Pulmonary artery endothelial cell (primary cell): ENCODE data around the gene MEGF9. TPM values are rescaled to one million over a fixed set of nuclear protein-coding genes. Genes with fewer than 3 reads are reported as not detected.
"Not testable (repeated sequence)": the region's sequence is repeated elsewhere in the genome, so short reads cannot be mapped to it uniquely, and the experiment has no call there.

Experiments used
- DNase-seq: peaks from one replicate; pipeline ENCODE4 v3.0.0-alpha.2; 2011; ENCODE audit warnings: low read depth, low spot score
- total RNA-seq: library from RNA; depleted of rRNA; stranded (reverse); fragments of >200 nt; gene quantifications from 2 replicates; pipeline ENCODE4 v1.2.3, GENCODE V29; 2014

The MEGF9 gene
- total RNA-seq, 1 donor from 2014 or later: 16.5 TPM

- no peak for DNase-seq
These were observed 54.6 kb downstream of the MEGF9 start for GRCh38 chr9:120659676-120660075.

DNA sequence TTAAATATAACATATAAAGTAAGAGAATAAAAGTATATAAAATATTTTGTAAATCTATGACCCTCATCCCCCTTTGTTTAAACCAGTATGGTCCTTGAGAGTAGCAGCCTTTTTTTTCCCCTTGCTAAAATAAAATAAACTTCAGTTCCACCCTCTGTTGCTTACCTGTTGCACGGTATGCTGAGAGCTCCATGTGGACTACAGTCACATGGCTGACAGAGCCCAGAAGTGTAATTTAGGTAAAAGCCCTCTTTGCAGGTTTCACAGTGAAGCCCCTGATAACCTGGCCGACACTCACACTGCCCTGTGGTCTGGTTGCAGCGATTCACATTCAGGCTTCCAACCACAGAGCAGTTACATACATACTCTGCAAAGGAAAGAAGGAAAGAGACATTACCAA lies 55.1 kb downstream of the MEGF9 start:
- DNase-seq: no peak

DNA sequence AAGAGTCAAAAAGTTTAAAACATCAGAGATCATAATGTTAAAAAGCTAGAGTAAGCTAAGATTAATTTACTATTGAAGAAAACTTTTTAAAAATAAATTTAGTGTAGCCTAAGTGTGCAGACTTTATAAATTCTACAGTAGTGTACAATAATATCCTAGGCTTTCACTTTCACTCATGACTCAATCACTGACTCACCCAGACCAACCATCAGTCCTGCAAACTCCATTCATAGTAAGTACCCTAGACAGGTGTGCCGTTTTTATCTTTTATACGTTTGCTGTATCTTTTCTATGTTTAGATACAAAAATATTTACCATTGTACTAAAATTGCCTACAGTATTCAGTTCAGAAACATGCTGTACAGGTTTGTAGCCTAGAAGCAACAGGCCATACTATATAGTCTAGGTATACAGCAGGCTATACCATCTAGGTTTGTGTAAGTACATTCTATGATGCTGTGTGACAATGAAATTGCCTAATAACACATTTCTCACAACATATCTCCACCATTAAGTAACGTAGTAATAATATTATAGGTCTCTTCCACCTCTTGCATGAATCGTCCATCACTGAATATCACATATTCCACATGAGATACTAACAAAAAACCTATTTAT lies 59.2 kb downstream of the MEGF9 start:
- DNase-seq: no peak

DNA sequence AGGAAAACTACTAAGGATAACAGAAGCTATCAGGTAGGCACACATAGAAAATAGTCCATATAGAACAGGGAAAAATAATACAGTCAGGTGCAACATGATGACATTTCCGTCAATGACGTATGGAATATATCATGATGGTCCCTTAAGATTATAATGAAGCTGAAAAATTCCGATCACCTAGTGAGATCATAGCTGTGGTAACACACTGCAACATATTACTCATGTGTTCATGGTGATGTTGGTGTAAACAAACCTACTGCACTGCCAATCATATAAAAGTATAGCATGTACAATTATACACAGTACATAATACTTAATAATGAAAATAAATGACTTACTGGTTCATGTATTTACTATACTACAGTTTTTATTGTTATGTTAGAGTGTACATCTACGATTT lies 60.0 kb downstream of the MEGF9 start:
- DNase-seq: no peak

- DNase-seq: no peak
These were observed 60.5 kb downstream of the MEGF9 start for GRCh38 chr9:120653762-120654161.

DNA sequence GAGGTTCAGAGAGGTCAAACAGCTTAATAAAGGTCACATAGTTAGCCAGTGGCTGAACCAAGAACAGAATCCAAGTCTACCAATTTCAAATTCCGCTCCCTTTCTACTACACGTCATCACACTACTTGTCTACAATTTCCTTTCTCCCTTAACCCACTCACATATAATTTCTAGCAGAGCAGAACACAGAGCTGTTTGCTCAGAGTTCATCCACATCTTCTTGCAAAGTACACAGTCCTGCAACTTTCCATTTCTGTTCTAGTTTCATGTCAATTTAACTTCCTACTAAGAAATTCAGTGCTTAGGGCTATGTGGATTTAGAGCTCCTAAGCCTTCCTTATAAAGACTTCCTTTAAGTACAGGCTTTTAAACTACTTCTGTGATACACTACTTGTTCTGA lies 61.3 kb downstream of the MEGF9 start:
- no peak for DNase-seq

- no peak for DNase-seq
These were observed 63.9 kb downstream of the MEGF9 start for GRCh38 chr9:120650352-120650751.

DNA sequence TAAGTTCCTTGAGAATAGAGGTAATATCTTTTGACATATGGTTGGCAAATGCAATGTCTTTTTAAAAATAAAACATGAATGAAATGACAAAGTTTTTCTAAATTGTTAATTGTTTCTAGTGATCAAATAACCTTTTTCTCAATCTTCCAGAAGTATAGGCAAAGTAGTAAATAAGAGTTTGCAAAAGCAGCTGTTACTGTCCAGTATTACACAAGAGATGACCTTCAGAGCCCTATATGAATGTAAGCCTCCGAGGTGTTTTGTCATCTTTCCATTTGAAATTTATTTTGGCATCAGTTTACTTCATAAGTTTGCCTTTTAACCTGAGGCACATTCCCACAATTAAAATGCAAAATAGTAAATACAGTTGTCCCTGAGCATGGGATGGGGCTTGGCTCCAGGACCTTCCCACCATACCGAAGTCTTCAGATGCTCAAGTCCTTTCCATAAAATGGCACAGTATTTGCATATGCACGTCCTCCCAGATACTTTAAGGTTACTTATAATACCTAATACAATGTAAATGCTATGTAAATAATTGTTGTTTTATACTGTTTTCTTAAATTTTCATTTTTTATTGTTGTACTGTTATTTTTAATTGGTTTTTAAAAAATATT lies 65.6 kb downstream of the MEGF9 start:
- DNase-seq: no peak

- DNase-seq: no peak
These were observed 67.3 kb downstream of the MEGF9 start for GRCh38 chr9:120646948-120647347.

GRCh38 chr9:120645760-120646159 lies 68.5 kb downstream of the MEGF9 start:
- no peak for DNase-seq

DNA sequence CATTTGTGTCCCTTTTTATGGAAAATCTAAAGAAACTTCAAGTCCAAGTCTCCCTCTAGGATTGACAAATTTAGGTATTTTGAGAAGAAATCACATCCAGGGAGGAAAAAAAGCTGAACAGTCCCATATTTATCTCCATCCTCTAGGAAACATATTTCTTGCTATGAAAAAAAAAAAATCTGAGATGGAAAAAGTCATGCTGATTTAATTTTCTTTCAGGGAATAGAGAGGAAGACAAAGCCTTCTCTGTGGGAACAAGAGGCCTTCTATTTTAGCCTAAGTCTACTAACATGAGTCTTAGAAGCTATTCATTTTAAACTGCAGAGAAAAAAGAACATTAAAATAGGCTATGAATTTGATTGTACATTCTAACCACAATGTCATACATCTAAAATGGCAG lies 71.2 kb downstream of the MEGF9 start:
- DNase-seq: no peak

GRCh38 chr9:120642129-120642770 lies 72.0 kb downstream of the MEGF9 start:
- no peak for DNase-seq

DNA sequence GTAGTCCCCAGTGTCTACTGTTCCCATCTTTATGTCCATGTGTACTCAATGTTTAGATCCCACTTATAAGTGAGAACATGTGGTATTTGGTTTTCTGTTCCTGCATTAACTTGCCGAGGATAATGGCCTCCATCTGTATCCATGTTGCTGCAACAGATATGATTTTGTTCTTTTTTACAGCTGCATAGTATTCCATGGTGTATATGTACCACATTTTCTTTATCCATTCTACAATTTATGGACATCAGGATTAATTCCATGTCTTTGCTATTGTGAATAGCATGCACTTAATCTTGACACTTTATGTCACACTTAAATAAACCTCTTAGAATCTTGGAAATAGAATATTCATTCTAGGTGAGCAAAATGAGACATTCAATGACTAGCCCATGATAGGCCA lies 73.4 kb downstream of the MEGF9 start:
- not testable (repeated sequence) for DNase-seq

DNA sequence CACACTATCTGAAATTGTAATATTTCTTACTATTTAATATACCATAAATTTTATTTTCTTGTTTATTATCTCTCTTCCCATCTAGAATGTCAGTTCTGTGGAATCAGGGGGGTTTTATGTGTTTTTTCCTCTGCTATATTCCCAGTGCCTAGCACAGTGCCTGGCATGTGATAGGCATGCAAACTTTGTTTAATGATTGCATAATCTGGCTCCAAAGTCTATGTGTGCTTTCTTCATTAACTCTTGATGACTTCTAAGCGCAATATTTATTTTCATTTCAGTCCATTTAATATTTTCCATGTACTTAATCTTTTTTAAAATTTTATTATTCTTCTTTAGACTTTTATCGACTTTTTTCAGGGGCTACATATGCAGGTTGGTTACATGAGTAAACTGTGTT lies 73.9 kb downstream of the MEGF9 start:
- no peak for DNase-seq

DNA sequence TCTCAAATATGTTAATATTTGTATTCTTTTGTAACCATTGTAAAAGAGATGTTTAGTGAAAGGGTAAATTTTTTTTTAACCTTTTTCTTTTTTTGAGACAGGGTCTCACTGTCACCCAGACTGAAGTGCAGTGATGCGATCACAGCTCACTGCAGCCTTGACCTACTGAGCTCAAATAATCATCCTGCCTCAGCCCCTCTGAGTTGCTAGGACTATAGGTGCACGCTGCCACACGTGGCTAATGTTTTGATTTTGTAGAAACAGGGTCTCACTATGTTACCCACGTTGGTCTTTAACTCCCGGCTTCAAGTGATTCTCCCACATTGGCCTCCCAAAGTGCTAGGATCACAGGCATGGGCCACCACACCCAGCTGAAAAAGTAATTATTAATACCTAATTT lies 76.4 kb downstream of the MEGF9 start:
- no peak for DNase-seq

DNA sequence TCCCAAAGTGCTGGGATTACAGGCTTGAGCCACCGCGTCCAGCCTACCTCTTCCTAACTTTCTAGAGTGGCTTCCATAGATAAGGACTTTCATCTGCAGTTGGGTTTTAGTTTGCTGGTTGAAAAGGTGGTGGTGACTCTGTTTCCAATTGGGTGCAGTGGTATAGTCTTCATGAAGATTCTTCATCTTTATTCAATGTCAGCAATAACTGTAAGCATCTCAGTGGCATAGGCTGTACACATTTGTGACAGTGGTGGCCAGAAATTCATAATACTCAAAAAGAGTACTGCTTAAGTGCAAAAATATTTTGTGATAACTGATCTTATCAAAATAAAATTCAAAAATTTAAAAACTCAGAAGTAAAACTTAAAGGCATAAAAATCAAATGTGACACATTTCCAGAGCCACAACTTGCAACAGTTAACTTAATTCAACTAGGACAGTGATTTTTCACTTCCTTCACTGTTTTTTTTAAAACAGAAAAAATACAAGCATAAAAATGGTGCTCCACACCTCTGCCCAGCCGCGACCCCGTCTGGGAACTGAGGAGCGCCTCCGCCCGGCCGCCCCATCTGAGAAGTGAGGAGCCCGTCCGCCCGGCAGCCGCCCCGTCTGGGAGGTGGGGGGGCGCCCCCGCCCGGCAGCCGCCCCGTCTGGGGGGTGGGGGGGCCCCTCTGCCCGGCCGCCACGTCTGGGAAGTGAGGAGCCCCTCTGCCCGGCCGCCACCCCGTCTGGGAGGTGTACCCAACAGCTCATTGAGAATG lies 77.9 kb downstream of the MEGF9 start:
- no peak for DNase-seq

GRCh38 chr9:120635011-120635410 lies 79.3 kb downstream of the MEGF9 start:
- no peak for DNase-seq

GRCh38 chr9:120630333-120630732 lies 83.9 kb downstream of the MEGF9 start:
- DNase-seq: no peak

DNA sequence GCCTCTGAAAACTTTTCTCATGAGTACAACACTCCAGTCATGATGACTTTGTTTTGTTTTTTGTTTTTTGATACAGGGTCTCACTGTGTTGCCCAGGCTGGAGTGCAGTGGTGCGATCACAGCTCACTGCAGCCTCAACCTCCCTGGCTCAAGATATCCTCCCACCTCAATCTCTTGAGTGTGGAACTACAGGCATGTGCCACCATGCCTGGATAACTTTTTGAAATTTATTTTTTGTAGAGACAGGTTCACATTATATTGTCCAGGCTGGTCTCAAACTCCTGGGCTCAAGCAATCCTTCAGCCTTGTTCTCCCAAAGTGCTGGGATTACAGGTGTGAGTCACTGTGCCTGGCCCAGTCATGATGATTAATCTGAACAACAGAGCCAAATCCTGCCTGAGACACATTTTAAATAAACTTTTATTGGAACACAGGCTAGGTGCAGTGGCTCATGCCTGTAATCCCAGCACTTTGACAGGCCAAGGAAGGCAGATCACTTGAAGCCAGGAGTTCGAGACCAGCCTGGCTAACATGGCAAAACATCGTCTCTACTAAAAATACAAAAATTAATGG lies 85.3 kb downstream of the MEGF9 start:
- DNase-seq: not testable (repeated sequence)

- DNase-seq: no peak
These were observed 85.9 kb downstream of the MEGF9 start for GRCh38 chr9:120628207-120628924.

DNA sequence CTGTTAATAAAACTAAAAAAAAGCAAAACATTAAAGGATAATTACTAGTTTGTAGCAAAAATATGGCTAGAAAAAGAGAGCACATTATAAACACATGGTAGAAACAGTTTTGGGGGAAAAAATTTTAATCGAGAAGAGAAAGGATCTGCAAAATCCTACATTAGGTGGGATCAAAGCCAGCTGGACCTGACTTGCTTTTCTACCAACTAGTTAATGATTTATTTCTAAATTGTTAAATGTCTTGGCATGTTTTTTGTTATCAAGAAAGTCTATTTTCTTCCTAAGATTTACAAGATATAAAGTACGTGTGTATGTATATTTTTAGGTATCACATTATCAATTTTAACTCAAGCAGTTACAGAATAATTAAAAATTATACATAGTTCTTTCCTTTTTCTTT lies 87.2 kb downstream of the MEGF9 start:
- DNase-seq: no peak
